Measurements from ENCODE around the gene RALGAPB.

RALGAPB gene

GRCh38 chr20:38548356-38549083 is 75.9 kb downstream of the RALGAPB start:
- DNase-seq = no peak

- DNase-seq = peak; percentile 2
Measured at GRCh38 chr20:38550274-38550673, 77.6 kb downstream of the RALGAPB start.

- DNase-seq = no peak
Measured at GRCh38 chr20:38551056-38551626, 78.5 kb downstream of the RALGAPB start.

GRCh38 chr20:38554986-38555385 is 82.3 kb downstream of the RALGAPB start:
- no peak for DNase-seq

- no peak for DNase-seq
Measured at GRCh38 chr20:38555395-38555794, 82.8 kb downstream of the RALGAPB start.

GRCh38 chr20:38557174-38557573 is 84.5 kb downstream of the RALGAPB start:
- DNase-seq = no peak

- no peak for DNase-seq
Measured at GRCh38 chr20:38558596-38559360, 86.1 kb downstream of the RALGAPB start.

GRCh38 chr20:38559764-38560163 is 87.1 kb downstream of the RALGAPB start:
- DNase-seq = no peak

GRCh38 chr20:38563802-38564431 is 91.3 kb downstream of the RALGAPB start:
- DNase-seq = no peak

GRCh38 chr20:38564680-38565079 is 92.0 kb downstream of the RALGAPB start:
- DNase-seq = no peak

GRCh38 chr20:38566036-38566598 is 93.5 kb downstream of the RALGAPB start:
- no peak for DNase-seq

GRCh38 chr20:38569747-38570525 is 97.3 kb downstream of the RALGAPB start:
- DNase-seq = no peak

GRCh38 chr20:38573413-38573812 is 100.8 kb downstream of the RALGAPB start:
- no peak for DNase-seq

- no peak for DNase-seq
Measured at GRCh38 chr20:38579219-38579910, 106.7 kb downstream of the RALGAPB start.

GRCh38 chr20:38579921-38580320 is 107.3 kb downstream of the RALGAPB start:
- no peak for DNase-seq

- peak; percentile 25 for DNase-seq
Measured at GRCh38 chr20:38581013-38581412, 108.4 kb downstream of the RALGAPB start, which contains the start of gene ADIG. Gene ADIG, plus strand, starts transcription at chr20:38581197. Its CDS starts 54 bp downstream, at chr20:38581251.

GRCh38 chr20:38581830-38582358 is 109.3 kb downstream of the RALGAPB start:
- no peak for DNase-seq

GRCh38 chr20:38583306-38583705 is 110.7 kb downstream of the RALGAPB start:
- DNase-seq = no peak

- DNase-seq = no peak
Measured at GRCh38 chr20:38584099-38584763, 111.6 kb downstream of the RALGAPB start.

- no peak for DNase-seq
Measured at GRCh38 chr20:38585404-38586180, 112.9 kb downstream of the RALGAPB start.
